HepG2 (cell line): ENCODE measurements around the gene WTAP. TPM values are rescaled to one million over a fixed set of nuclear protein-coding genes. Genes with fewer than 3 reads are reported as not detected.

Source experiments
- BORCS8-MEF2B ChIP-seq: sonication (generic); formaldehyde crosslinking; IDR thresholded peaks from 2 replicates; pipeline ENCODE4 v1.8.0; 2022; ENCODE audit warnings: mild to moderate bottlenecking, missing genetic modification reagents
- CENPT ChIP-seq: sonication (generic); formaldehyde crosslinking; IDR thresholded peaks from 2 replicates; pipeline ENCODE4 v1.8.0; 2022; ENCODE audit warnings: low read depth, mild to moderate bottlenecking, moderate library complexity, missing genetic modification reagents
- DPF2 ChIP-seq: sonication (generic); formaldehyde crosslinking; IDR thresholded peaks from 2 replicates; pipeline ENCODE4 v1.4.0; 2020; ENCODE audit warnings: mild to moderate bottlenecking, low read depth, missing genetic modification reagents, borderline replicate concordance
- ELF3 ChIP-seq: IDR thresholded peaks from 2 replicates; pipeline ENCODE4 v1.6.1; 2016; ENCODE audit warnings: missing genetic modification reagents, missing compliant biosample characterization
- ESRRA ChIP-seq: sonication (generic); formaldehyde crosslinking; IDR thresholded peaks from 2 replicates; pipeline ENCODE4 v1.5.1; 2020; ENCODE audit warnings: mild to moderate bottlenecking, low read depth, missing genetic modification reagents
- GATAD1 ChIP-seq: IDR thresholded peaks from 2 replicates; pipeline ENCODE4 v1.6.1; 2016; ENCODE audit warnings: missing genetic modification reagents, missing compliant biosample characterization
- KDM4B ChIP-seq: sonication (generic); formaldehyde crosslinking; IDR thresholded peaks from 2 replicates; pipeline ENCODE4 v1.4.0; 2020; ENCODE audit warnings: missing genetic modification reagents
- NFE2 ChIP-seq: sonication (generic); formaldehyde crosslinking; IDR thresholded peaks from 2 replicates; pipeline ENCODE4 v1.4.0; 2020; ENCODE audit warnings: missing genetic modification reagents
- NFKBIZ ChIP-seq: IDR thresholded peaks from 2 replicates; pipeline ENCODE4 v1.6.1; 2018; ENCODE audit warnings: missing genetic modification reagents, missing compliant biosample characterization
- NFYB ChIP-seq: sonication (generic); formaldehyde crosslinking; IDR thresholded peaks from 2 replicates; pipeline ENCODE4 v1.4.0; 2020; ENCODE audit warnings: missing genetic modification reagents
- PTBP1 ChIP-seq: fragments of 200-400 bp; formaldehyde crosslinking; IDR thresholded peaks from 2 replicates; pipeline ENCODE4 v1.6.1; 2018; ENCODE audit warnings: low read length, low read depth; ENCODE audit not compliant: poor library complexity, severe bottlenecking
- RBM22 ChIP-seq: fragments of 200-400 bp; formaldehyde crosslinking; optimal IDR thresholded peaks from 2 replicates; pipeline ENCODE3; 2017; ENCODE audit warnings: mild to moderate bottlenecking, low read length, moderate library complexity
- RNF2 ChIP-seq: fragments of 450-650 bp; conservative IDR thresholded peaks from 2 replicates; pipeline ENCODE4 v1.6.1; 2016; ENCODE audit warnings: low read depth
- SIN3B ChIP-seq: fragments of 150-350 bp; IDR thresholded peaks from 2 replicates; pipeline ENCODE4 v1.6.1; 2014; ENCODE audit warnings: low read length
- SIX4 ChIP-seq: sonication (generic); formaldehyde crosslinking; IDR thresholded peaks from 2 replicates; pipeline ENCODE4 v1.4.0; 2020; ENCODE audit warnings: missing genetic modification reagents
- ZFAT ChIP-seq: sonication (generic); formaldehyde crosslinking; conservative IDR thresholded peaks from 2 replicates; pipeline ENCODE4 v1.8.1; 2023; ENCODE audit warnings: missing genetic modification reagents, inconsistent platforms
- ZNF264 ChIP-seq: sonication (generic); formaldehyde crosslinking; IDR thresholded peaks from 2 replicates; pipeline ENCODE4 v1.4.0; 2020; ENCODE audit warnings: missing genetic modification reagents
- ZNF318 ChIP-seq: sonication (generic); formaldehyde crosslinking; IDR thresholded peaks from 2 replicates; pipeline ENCODE4 v1.4.0; 2020; ENCODE audit warnings: mild to moderate bottlenecking, missing genetic modification reagents
- ZNF496 ChIP-seq: sonication (generic); formaldehyde crosslinking; IDR thresholded peaks from 2 replicates; pipeline ENCODE4 v1.8.1; 2023; ENCODE audit warnings: mild to moderate bottlenecking, moderate library complexity, missing genetic modification reagents; ENCODE audit not compliant: insufficient replicate concordance
- ZNF546 ChIP-seq: sonication (generic); formaldehyde crosslinking; conservative IDR thresholded peaks from 2 replicates; pipeline ENCODE4 v1.8.1; 2023; ENCODE audit warnings: mild to moderate bottlenecking, missing genetic modification reagents
- ZNF589 ChIP-seq: sonication (generic); formaldehyde crosslinking; conservative IDR thresholded peaks from 2 replicates; pipeline ENCODE4 v1.8.0; 2022; ENCODE audit warnings: mild to moderate bottlenecking, moderate library complexity, missing genetic modification reagents
- ZNF598 ChIP-seq: sonication (generic); formaldehyde crosslinking; IDR thresholded peaks from 2 replicates; pipeline ENCODE4 v1.5.1; 2020; ENCODE audit warnings: mild to moderate bottlenecking, missing genetic modification reagents, borderline replicate concordance
- ZNF607 ChIP-seq: sonication (generic); formaldehyde crosslinking; IDR thresholded peaks from 2 replicates; pipeline ENCODE4 v1.5.1; 2020; ENCODE audit warnings: missing genetic modification reagents, mild to moderate bottlenecking, borderline replicate concordance
- ZNF878 ChIP-seq: sonication (generic); formaldehyde crosslinking; IDR thresholded peaks from 2 replicates; pipeline ENCODE4 v1.8.1; 2023; ENCODE audit warnings: mild to moderate bottlenecking, missing genetic modification reagents, moderate library complexity
- polyA plus RNA-seq, 8 experiments: library from polyadenylated mRNA; depleted of rRNA in 3 of 8; stranded (reverse) in 7 of 8; unstranded in 1 of 8; fragments of >200 nt; fragmentation: Illumina TruSeq in 4 of 8; extraction: Trizol in 4 of 8; gene quantifications; 2 replicates each; pipeline versions ENCODE4 v1.2.1 to v1.2.3, GENCODE V29; 2011 to 2016; ENCODE audit warnings: low read depth in 4 of 8, missing spikeins in 1 of 8, mixed read lengths in 1 of 8; ENCODE audit not compliant: insufficient read depth in 1 of 8
- total RNA-seq, 5 experiments: library from RNA; depleted of rRNA; stranded (reverse); fragments of >200 nt; fragmentation: Illumina TruSeq; extraction: Trizol; gene quantifications; 2 replicates each; pipeline ENCODE4 v1.2.3, GENCODE V29; 2016; ENCODE audit warnings: low read depth in 1 of 5

The WTAP gene
- total and polyA plus RNA-seq, 2 of the 13 experiments (the other 11 are each of a cell fraction or from before 2014, with no cell fraction given): 31.6 to 167 TPM

GRCh38 chr6:159693128-159693893 is 34.0 kb upstream of the WTAP start, which contains the start of gene SOD2 (continued):
- TF ChIP-seq ZNF496 (CRISPR knock-in tag): no peak
- TF ChIP-seq ESRRA: peak; percentile 96
- TF ChIP-seq BORCS8-MEF2B (CRISPR knock-in tag): no peak; the same call in 1 of the 2 replicates
- TF ChIP-seq CENPT (CRISPR knock-in tag): no peak
- 0 out of 2 replicates have a peak, but pooled peaks have one; percentile 41 for TF ChIP-seq DPF2
- peak; percentile 48; the same call in 1 of the 2 replicates for TF ChIP-seq SIN3B
- TF ChIP-seq GATAD1 (CRISPR knock-in tag): peak; percentile 60
- TF ChIP-seq ZNF318: peak; percentile 58; the same call in 1 of the 2 replicates
- peak; percentile 99 for TF ChIP-seq ZNF598 (CRISPR knock-in tag)
- TF ChIP-seq NFYB (CRISPR knock-in tag): peak; percentile 60
- TF ChIP-seq ZNF878 (CRISPR knock-in tag): peak; percentile 90
- TF ChIP-seq RBM22: peak; percentile 85
- peak; percentile 71 for TF ChIP-seq ELF3 (CRISPR knock-in tag)
- no peak for TF ChIP-seq ZNF546 (CRISPR knock-in tag)
- peak; percentile 15 for TF ChIP-seq PTBP1
- peak; percentile 96 for TF ChIP-seq ZNF607 (CRISPR knock-in tag)
- TF ChIP-seq ZFAT (CRISPR knock-in tag): no peak; the same call in 1 of the 2 replicates
- TF ChIP-seq SIX4 (CRISPR knock-in tag): peak; percentile 12; the same call in 1 of the 2 replicates
- TF ChIP-seq ZNF589 (CRISPR knock-in tag): no peak
- peak; percentile 22; the same call in 1 of the 2 replicates for TF ChIP-seq NFKBIZ
- TF ChIP-seq ZNF264 (CRISPR knock-in tag): peak; percentile 20; the same call in 1 of the 2 replicates
- TF ChIP-seq RNF2: peak; percentile 20; the same call in 1 of the 2 replicates
- no peak for TF ChIP-seq NFE2 (CRISPR knock-in tag)
- peak; percentile 94 for TF ChIP-seq KDM4B (CRISPR knock-in tag)
